Endodermal cell (in vitro differentiated cells): ENCODE data around the gene DGKE. TPM values are rescaled to one million over a fixed set of nuclear protein-coding genes. Genes with fewer than 3 reads are reported as not detected.

Experiments
- DNase-seq: peaks from one replicate; pipeline ENCODE4 v3.0.0-alpha.2; 2017
- H3K27ac ChIP-seq: 2 replicates; pipeline ENCODE4 v1.5.1; 2013; ENCODE audit warnings: mild to moderate bottlenecking, low read depth, low read length, moderate library complexity
- H3K27me3 ChIP-seq: 2 replicates; pipeline ENCODE4 v1.6.1; 2013; ENCODE audit warnings: mild to moderate bottlenecking, low read length, moderate library complexity; ENCODE audit not compliant: insufficient read depth, control insufficient read depth, poor library complexity, severe bottlenecking
- H3K36me3 ChIP-seq: 2 replicates; pipeline ENCODE4 v1.7.0; 2013; ENCODE audit warnings: mild to moderate bottlenecking, low read length, moderate library complexity; ENCODE audit not compliant: control insufficient read depth, insufficient read depth
- H3K4me1 ChIP-seq: one replicate; pipeline ENCODE4 v1.7.0; 2013; ENCODE audit warnings: low read length; ENCODE audit not compliant: control insufficient read depth, insufficient read depth
- H3K4me3 ChIP-seq: 2 replicates; pipeline ENCODE4 v1.5.1; 2013; ENCODE audit warnings: mild to moderate bottlenecking, low read length, moderate library complexity
- H3K9ac ChIP-seq: 2 replicates; pipeline ENCODE4 v1.6.1; 2013; ENCODE audit warnings: mild to moderate bottlenecking, low read length, moderate library complexity; ENCODE audit not compliant: poor library complexity, severe bottlenecking; ENCODE audit errors: extremely low read depth
- H3K9me3 ChIP-seq: 2 replicates; pipeline ENCODE4 v1.6.1; 2013; ENCODE audit warnings: mild to moderate bottlenecking, low read length, moderate library complexity; ENCODE audit not compliant: control insufficient read depth
- H3K27ac Mint-ChIP-seq: 2 replicates; pipeline ENCODE4 v1.8.0; 2020; ENCODE audit warnings: mixed read lengths
- H3K27me3 Mint-ChIP-seq: 2 replicates; pipeline ENCODE4 v1.8.0; 2021; ENCODE audit warnings: mild to moderate bottlenecking, mixed read lengths; ENCODE audit not compliant: insufficient read depth
- H3K36me3 Mint-ChIP-seq: 2 replicates; pipeline ENCODE4 v1.8.0; 2020; ENCODE audit warnings: low read depth, mixed read lengths
- H3K4me1 Mint-ChIP-seq: 2 replicates; pipeline ENCODE4 v1.8.0; 2020; ENCODE audit warnings: mixed read lengths
- H3K4me3 Mint-ChIP-seq: 2 replicates; pipeline ENCODE4 v1.8.0; 2020; ENCODE audit warnings: mild to moderate bottlenecking, moderate library complexity, mixed read lengths
- H3K9me3 Mint-ChIP-seq: 2 replicates; pipeline ENCODE4 v1.8.0; 2020; ENCODE audit warnings: mild to moderate bottlenecking, mixed read lengths
- WGBS, 2 experiments: methylation state at CpG; one replicate each; pipeline versions ENCODE4 v1.1.5 to v1.1.7; 2013; ENCODE audit warnings: missing lambda C conversion rate in 2 of 2, mixed read lengths in 1 of 2; ENCODE audit not compliant: insufficient coverage in 1 of 2, insufficient read length in 1 of 2; 5-methylcytosine and 5-hydroxymethylcytosine counted together
- total RNA-seq, 2 donors: library from RNA; stranded (reverse); fragmentation: NEBNext Ultra II Directional in 1 of 2; extraction: Animal tissue kit (Norgen Biotek cat#: 25700) in 1 of 2; gene quantifications; 2 replicates in 1 of 2; 3 replicates in 1 of 2; pipeline ENCODE4 v1.2.1, GENCODE V29; 2021
- TF ChIP-seq, protein P1 (sequence below): fragments of 200-600 bp; sonication (generic); conservative IDR thresholded peaks from 2 replicates; pipeline ENCODE4 v1.5.0; 2021; ENCODE audit warnings: antibody characterized with exemption, mild to moderate bottlenecking

Gene DGKE
- total RNA-seq, 2 donors from 2014 or later: 3.5 to 7.1 TPM

DNA sequence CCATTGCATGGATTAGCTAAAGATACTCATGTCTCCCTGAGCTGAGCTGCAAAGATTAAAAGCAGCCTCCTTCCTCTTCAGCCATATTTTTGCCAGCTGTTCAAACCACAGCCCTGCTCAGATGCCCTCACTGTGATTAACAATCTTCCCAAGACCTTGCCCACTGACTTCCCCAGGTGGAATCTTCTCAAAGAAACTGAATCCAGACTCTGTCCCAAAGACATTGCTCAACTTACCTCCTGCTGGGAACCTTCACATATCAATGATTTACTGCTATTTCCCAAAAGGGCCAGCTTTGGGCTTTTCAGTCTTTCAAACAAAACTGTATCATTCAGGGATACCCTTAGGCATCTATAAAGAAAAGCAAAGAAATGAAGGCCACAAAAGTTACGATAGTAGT, 9.4 kb upstream of the DGKE start:
- Histone ChIP-seq H3K27me3 (no peaks in the 10 kb centered on the region), H3K9me3 (no peaks in the 10 kb centered on the region), H3K36me3 (no peaks in the 10 kb centered on the region), H3K27ac (no peak overlapping the region), H3K4me1 (no peaks in the 10 kb centered on the region), H3K9ac (no peak overlapping the region), H3K4me3 (no peak overlapping the region)
- TF ChIP-seq, protein P1, sequence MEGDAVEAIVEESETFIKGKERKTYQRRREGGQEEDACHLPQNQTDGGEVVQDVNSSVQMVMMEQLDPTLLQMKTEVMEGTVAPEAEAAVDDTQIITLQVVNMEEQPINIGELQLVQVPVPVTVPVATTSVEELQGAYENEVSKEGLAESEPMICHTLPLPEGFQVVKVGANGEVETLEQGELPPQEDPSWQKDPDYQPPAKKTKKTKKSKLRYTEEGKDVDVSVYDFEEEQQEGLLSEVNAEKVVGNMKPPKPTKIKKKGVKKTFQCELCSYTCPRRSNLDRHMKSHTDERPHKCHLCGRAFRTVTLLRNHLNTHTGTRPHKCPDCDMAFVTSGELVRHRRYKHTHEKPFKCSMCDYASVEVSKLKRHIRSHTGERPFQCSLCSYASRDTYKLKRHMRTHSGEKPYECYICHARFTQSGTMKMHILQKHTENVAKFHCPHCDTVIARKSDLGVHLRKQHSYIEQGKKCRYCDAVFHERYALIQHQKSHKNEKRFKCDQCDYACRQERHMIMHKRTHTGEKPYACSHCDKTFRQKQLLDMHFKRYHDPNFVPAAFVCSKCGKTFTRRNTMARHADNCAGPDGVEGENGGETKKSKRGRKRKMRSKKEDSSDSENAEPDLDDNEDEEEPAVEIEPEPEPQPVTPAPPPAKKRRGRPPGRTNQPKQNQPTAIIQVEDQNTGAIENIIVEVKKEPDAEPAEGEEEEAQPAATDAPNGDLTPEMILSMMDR: no peak
- Mint-ChIP-seq H3K4me3 (no peak overlapping the region), H3K36me3 (no peaks in the 10 kb centered on the region), H3K9me3 (no peaks in the 10 kb centered on the region), H3K27me3 (no peaks in the 10 kb centered on the region), H3K4me1 (no peaks in the 10 kb centered on the region), H3K27ac (no peak overlapping the region)
- no peak for DNase-seq
- WGBS, 2 experiments: 100% methylated on average over 1 of the region's 1 CpG; no CpG with 5 or more reads in 1 of the 2 experiments

DNA sequence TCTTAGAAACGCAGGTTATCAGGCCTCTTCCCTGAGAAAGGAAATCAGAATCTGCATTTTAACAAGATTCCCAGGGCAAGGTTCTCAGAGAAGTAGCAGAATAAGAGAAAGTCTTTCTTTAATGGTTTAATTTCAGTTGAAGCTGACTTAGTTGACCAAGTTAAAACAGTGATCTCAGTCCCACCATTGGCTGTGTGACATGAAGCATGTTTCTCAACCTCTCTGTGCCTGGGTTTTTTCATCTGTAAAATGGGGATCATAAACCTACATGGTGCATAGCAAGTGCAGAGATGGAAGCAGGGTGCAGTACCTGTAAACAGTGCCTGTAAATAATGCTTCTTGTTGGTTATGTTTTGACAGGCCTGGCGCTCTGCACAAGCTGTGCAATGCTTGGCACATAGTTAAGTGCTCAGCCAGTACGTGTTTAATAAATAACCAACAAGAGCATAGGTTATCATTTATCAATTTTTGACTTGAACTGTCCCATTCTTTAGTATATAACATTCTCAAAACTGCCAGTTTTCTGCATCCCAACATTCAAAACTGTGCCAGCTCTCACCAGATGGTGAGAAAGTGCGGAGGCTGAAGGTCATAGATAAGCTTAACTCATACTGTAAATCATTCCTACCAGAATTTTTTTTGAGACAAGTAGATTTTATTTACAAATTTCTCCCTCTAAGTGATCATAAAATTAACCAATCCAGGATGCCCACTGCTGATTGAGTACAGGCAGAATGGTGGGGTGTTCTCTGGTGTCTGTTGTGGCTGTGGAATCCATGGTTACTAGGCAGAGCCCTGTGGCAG, 7.1 kb upstream of the DGKE start:
- no peaks in the 10 kb centered on the region for H3K36me3 ChIP-seq
- no peaks in the 10 kb centered on the region for H3K9me3 ChIP-seq
- H3K4me3 ChIP-seq: no peak overlapping the region
- no peak for DNase-seq
- Mint-ChIP-seq H3K4me3 (no peak overlapping the region), H3K36me3 (peaks cover 4% of the 10 kb centered on the region), H3K27me3 (peaks cover 7% of the 10 kb centered on the region), H3K9me3 (no peaks in the 10 kb centered on the region), H3K4me1 (no peaks in the 10 kb centered on the region), H3K27ac (no peak overlapping the region)
- no peak overlapping the region for H3K9ac ChIP-seq
- TF ChIP-seq, protein P1: no peak
- peaks cover 2% of the 10 kb centered on the region for H3K27me3 ChIP-seq
- no peaks in the 10 kb centered on the region for H3K4me1 ChIP-seq
- H3K27ac ChIP-seq: no peak overlapping the region
- WGBS, 2 experiments: 95 to 100% methylated on average over 2 to 4 of the region's 4 CpGs

DNA sequence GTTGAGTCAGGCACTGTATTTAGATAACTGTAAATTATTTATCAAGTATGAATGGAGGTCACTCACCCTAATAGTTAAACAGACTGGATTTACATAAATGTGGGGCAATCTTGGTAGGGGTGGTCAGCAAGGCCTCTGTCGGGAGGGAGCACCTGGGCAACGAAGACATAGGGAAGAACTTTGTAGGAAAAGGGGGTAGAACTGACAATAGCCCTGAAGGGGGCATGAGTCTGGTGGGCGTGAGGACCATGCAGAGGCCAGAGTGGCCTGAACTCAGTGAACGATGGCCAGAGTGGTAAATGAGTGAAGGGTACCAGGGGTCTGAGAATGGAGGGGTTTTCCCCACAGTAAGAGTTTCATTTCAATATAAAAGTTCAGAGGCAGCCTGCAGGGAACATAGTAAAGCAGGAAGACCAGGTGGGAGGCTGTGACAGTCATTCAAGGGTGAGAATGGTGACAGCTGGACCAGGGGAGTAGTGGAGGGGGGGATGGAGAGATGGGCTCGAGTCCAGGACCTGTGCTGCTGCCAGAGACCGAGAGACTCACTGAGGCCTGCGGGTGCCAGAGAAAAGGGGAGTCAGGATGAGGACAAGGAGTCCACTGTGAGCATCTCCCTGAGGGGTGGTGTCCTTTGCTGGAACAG, 3.1 kb upstream of the DGKE start:
- TF ChIP-seq, protein P1: no peak
- Histone ChIP-seq H3K36me3 (no peaks in the 10 kb centered on the region), H3K9me3 (no peaks in the 10 kb centered on the region), H3K9ac (no peak overlapping the region), H3K27me3 (peaks cover 26% of the 10 kb centered on the region), H3K27ac (no peak overlapping the region), H3K4me1 (no peaks in the 10 kb centered on the region), H3K4me3 (no peak overlapping the region)
- peaks cover 4% of the 10 kb centered on the region for H3K36me3 Mint-ChIP-seq
- H3K27ac Mint-ChIP-seq: no peak overlapping the region
- H3K4me3 Mint-ChIP-seq: no peak overlapping the region
- peaks cover 11% of the 10 kb centered on the region for H3K4me1 Mint-ChIP-seq
- WGBS, 2 experiments: 92 to 93% methylated on average over 7 of the region's 7 CpGs
- H3K27me3 Mint-ChIP-seq: peaks cover 28% of the 10 kb centered on the region
- H3K9me3 Mint-ChIP-seq: no peaks in the 10 kb centered on the region
- no peak for DNase-seq
